Occipital lobe (tissue), 2 donors: ENCODE results near the gene CD2BP2. TPM values are rescaled to one million over a fixed set of nuclear protein-coding genes. Genes with fewer than 3 reads are reported as not detected.
"Not testable (repeated sequence)": the region's sequence is repeated elsewhere in the genome, so short reads cannot be mapped to it uniquely, and the experiment has no call there.

Experiments used
- DNase-seq: peaks from one replicate; lab custom pipeline; 2025; lab: John Stamatoyannopoulos, UW
- total RNA-seq: library from RNA; depleted of rRNA; stranded (reverse); fragments of >200 nt; gene quantifications from one replicate; pipeline ENCODE4 v1.2.3, GENCODE V29; 2014

Gene CD2BP2
- total RNA-seq, result 39.8 TPM

- DNase-seq, result peak; percentile 96
Observed at GRCh38 chr16:30355144-30355953, at the start of gene CD2BP2. Gene CD2BP2, minus strand, starts transcription at chr16:30355308. Its CDS starts 627 bp downstream, at chr16:30354681.

- DNase-seq, result no peak
Observed at GRCh38 chr16:30401768-30402425, 46.8 kb upstream of the CD2BP2 start.

- no peak for DNase-seq
Observed at GRCh38 chr16:30399435-30400186, 44.5 kb upstream of the CD2BP2 start.

GRCh38 chr16:30398661-30399434 is 43.7 kb upstream of the CD2BP2 start:
- no peak for DNase-seq

- no peak for DNase-seq
Observed at GRCh38 chr16:30397776-30398660, 42.9 kb upstream of the CD2BP2 start.

- DNase-seq, result no peak
Observed at GRCh38 chr16:30397056-30397455, 41.9 kb upstream of the CD2BP2 start.

- not testable (repeated sequence) for DNase-seq
Observed at GRCh38 chr16:30396627-30397026, 41.5 kb upstream of the CD2BP2 start.

- DNase-seq, result no peak
Observed at GRCh38 chr16:30395992-30396585, 41.0 kb upstream of the CD2BP2 start.

- peak; percentile 82 for DNase-seq
Observed at GRCh38 chr16:30395155-30395991, 40.3 kb upstream of the CD2BP2 start, which contains the start of gene ZNF48. Gene ZNF48, plus strand, starts transcription at chr16:30395420. Its CDS starts 375 bp downstream, at chr16:30395795.

- no peak for DNase-seq
Observed at GRCh38 chr16:30394592-30395154, 39.6 kb upstream of the CD2BP2 start.

GRCh38 chr16:30383521-30383920 is 28.4 kb upstream of the CD2BP2 start:
- DNase-seq, result no peak

- DNase-seq, result no peak
Observed at GRCh38 chr16:30382111-30382881, 27.2 kb upstream of the CD2BP2 start, which contains the start of gene SEPTIN1. Gene SEPTIN1, minus strand, starts transcription at chr16:30382561. Its CDS starts 19 bp downstream, at chr16:30382542.

GRCh38 chr16:30381291-30382041 is 26.4 kb upstream of the CD2BP2 start:
- no peak for DNase-seq

GRCh38 chr16:30380803-30381208 is 25.7 kb upstream of the CD2BP2 start:
- DNase-seq, result no peak

GRCh38 chr16:30380072-30380802 is 25.1 kb upstream of the CD2BP2 start:
- no peak for DNase-seq

- DNase-seq, result no peak
Observed at GRCh38 chr16:30379158-30379783, 24.2 kb upstream of the CD2BP2 start.
